ENCODE results near the gene VPS13C. TPM values are rescaled to one million over a fixed set of nuclear protein-coding genes. Genes with fewer than 3 reads are reported as not detected.

The VPS13C gene
- total RNA-seq, 1 donor from 2014 or later: 32.9 TPM

- DNase-seq: no peak
- Histone ChIP-seq H3K27me3 (ENCODE audit: low read depth) (peaks cover 8% of the 10 kb centered on the region), H3K4me1 (no peaks in the 10 kb centered on the region), H3K4me3 (no peak overlapping the region), H3K27ac (replicated peaks) (no peak overlapping the region), H3K36me3 (no peaks in the 10 kb centered on the region), H3K9me3 (replicated peaks) (no peaks in the 10 kb centered on the region)
- intact Hi-C loops (cut with micrococcal nuclease): no loop called here
- TF ChIP-seq, protein P1, sequence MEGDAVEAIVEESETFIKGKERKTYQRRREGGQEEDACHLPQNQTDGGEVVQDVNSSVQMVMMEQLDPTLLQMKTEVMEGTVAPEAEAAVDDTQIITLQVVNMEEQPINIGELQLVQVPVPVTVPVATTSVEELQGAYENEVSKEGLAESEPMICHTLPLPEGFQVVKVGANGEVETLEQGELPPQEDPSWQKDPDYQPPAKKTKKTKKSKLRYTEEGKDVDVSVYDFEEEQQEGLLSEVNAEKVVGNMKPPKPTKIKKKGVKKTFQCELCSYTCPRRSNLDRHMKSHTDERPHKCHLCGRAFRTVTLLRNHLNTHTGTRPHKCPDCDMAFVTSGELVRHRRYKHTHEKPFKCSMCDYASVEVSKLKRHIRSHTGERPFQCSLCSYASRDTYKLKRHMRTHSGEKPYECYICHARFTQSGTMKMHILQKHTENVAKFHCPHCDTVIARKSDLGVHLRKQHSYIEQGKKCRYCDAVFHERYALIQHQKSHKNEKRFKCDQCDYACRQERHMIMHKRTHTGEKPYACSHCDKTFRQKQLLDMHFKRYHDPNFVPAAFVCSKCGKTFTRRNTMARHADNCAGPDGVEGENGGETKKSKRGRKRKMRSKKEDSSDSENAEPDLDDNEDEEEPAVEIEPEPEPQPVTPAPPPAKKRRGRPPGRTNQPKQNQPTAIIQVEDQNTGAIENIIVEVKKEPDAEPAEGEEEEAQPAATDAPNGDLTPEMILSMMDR (IDR thresholded peaks at IDR 0.05; ENCODE audit: borderline replicate concordance): no peak
Observed at GRCh38 chr15:61841466-61841865, 218.8 kb downstream of the VPS13C start.

DNA sequence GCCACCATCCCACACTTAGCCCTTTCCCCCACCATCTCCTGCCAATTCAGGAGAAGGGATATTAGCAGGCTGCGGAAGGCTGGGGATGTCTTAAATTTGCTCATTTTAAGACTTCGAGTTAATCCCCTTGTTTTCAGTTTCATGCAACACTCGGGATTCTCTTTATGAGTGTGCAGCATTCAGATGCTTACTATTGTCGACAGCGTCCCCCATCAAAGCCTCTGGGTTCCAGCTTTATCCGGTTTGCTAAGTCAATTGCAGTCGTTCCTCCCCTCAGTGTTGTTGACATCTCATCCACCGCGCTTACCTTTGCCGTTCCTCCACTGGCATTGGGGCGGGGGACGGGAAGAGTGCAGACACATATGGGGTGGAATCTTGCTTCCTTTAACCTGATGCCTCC is 220.2 kb downstream of the VPS13C start:
- no peaks in the 10 kb centered on the region for H3K9me3 ChIP-seq (replicated peaks)
- H3K27me3 ChIP-seq (ENCODE audit: low read depth): peaks cover 8% of the 10 kb centered on the region
- H3K36me3 ChIP-seq: no peaks in the 10 kb centered on the region
- DNase-seq: no peak
- H3K4me3 ChIP-seq: no peak overlapping the region
- TF ChIP-seq, protein P1 (IDR thresholded peaks at IDR 0.05; ENCODE audit: borderline replicate concordance): no peak
- intact Hi-C loops (cut with micrococcal nuclease): no loop called here
- H3K4me1 ChIP-seq: peaks cover 7% of the 10 kb centered on the region
- no peak overlapping the region for H3K27ac ChIP-seq (replicated peaks)

DNA sequence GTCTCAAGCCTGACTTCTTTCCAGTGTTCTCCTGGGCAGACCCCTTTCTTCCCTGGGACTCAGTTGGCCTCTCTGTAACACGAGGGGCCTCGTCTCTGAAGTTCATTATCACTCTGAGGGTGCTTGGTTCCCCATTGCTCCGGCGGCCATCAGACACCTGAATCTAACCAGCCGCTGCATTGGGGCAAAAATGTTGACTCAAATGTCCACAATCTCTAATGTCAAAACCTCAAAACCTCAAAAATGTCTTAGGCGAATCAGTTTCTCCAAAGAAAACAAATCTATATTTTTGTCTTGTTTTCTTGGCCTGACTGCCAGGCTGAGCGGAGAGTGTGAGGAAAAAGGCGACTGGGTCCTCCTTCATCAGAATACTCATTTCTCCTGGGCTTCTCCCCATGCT is 220.7 kb downstream of the VPS13C start:
- Histone ChIP-seq H3K4me1 (peaks cover 7% of the 10 kb centered on the region), H3K4me3 (no peak overlapping the region), H3K36me3 (no peaks in the 10 kb centered on the region), H3K9me3 (replicated peaks) (no peaks in the 10 kb centered on the region), H3K27ac (replicated peaks) (no peak overlapping the region), H3K27me3 (ENCODE audit: low read depth) (peaks cover 14% of the 10 kb centered on the region)
- TF ChIP-seq, protein P1 (IDR thresholded peaks at IDR 0.05; ENCODE audit: borderline replicate concordance): no peak
- DNase-seq: no peak
- intact Hi-C loops (cut with micrococcal nuclease): no loop called here

GRCh38 chr15:61835496-61836106 is 224.6 kb downstream of the VPS13C start:
- Histone ChIP-seq H3K4me3 (no peak overlapping the region), H3K27ac (replicated peaks) (no peak overlapping the region), H3K27me3 (ENCODE audit: low read depth) (peaks cover 17% of the 10 kb centered on the region), H3K9me3 (replicated peaks) (no peaks in the 10 kb centered on the region), H3K36me3 (no peaks in the 10 kb centered on the region), H3K4me1 (peaks cover 10% of the 10 kb centered on the region)
- TF ChIP-seq, protein P1 (IDR thresholded peaks at IDR 0.05; ENCODE audit: borderline replicate concordance): peak; percentile 97
- DNase-seq: peak; percentile 58
- intact Hi-C loops (cut with micrococcal nuclease): no loop called here

GRCh38 chr15:61835029-61835428 is 225.2 kb downstream of the VPS13C start:
- peaks cover 10% of the 10 kb centered on the region for H3K4me1 ChIP-seq
- H3K4me3 ChIP-seq: no peak overlapping the region
- no peaks in the 10 kb centered on the region for H3K9me3 ChIP-seq (replicated peaks)
- H3K27ac ChIP-seq (replicated peaks): no peak overlapping the region
- TF ChIP-seq, protein P1 (IDR thresholded peaks at IDR 0.05; ENCODE audit: borderline replicate concordance): no peak
- intact Hi-C loops (cut with micrococcal nuclease): no loop called here
- H3K36me3 ChIP-seq: no peaks in the 10 kb centered on the region
- no peak for DNase-seq
- peaks cover 12% of the 10 kb centered on the region for H3K27me3 ChIP-seq (ENCODE audit: low read depth)
